A549 (cell line): ENCODE measurements around the gene FEZF1. TPM values are rescaled to one million over a fixed set of nuclear protein-coding genes. Genes with fewer than 3 reads are reported as not detected.

Source experiments
- ATAC-seq, 2 experiments: fragments of 200-7000 bp in 1 of 2; fragments of >200 bp in 1 of 2; cut with Nextera tagmentation in 1 of 2; cut with Tn5 transposase in 1 of 2; 3 replicates each; pipeline versions ENCODE4 v1.8.0 to v1.9.1; 2018 to 2020; ENCODE audit warnings: mild to moderate bottlenecking in 1 of 2, moderate library complexity in 1 of 2
- CTCF ChIA-PET: fragments of 300-600 bp; sonication (Branson Sonifier 250); formaldehyde crosslinking; extraction: SDS; loops from one replicate; lab custom pipeline; 2021; ENCODE audit warnings: antibody characterized with exemption, inconsistent platforms; lab: Yijun Ruan, JAX
- POLR2A ChIA-PET: fragments of 350-600 bp; formaldehyde crosslinking; extraction: SDS; loops from one replicate; lab custom pipeline; 2021; ENCODE audit warnings: antibody characterized with exemption, inconsistent platforms; lab: Yijun Ruan, JAX
- DNase-seq, 2 experiments: peaks; one replicate each; pipeline versions ENCODE4 v3.0.0 to v3.0.0-alpha.2; 2011 to 2016; ENCODE audit warnings: low read depth in 1 of 2, low spot score in 1 of 2
- FAIRE-seq: peaks from 2 replicates; lab custom pipeline; 2011; peaks lifted over from hg19 to GRCh38; lab: Jason Lieb, UNC
- H3K27ac ChIP-seq, 2 experiments: fragments of >200 bp; sonication (Bioruptor Twin); formaldehyde crosslinking; 3 replicates each; pipeline ENCODE4 v1.5.1; 2016 to 2017
- H3K4me1 ChIP-seq: fragments of >200 bp; sonication (Bioruptor Twin); formaldehyde crosslinking; 3 replicates; pipeline ENCODE4 v1.6.1; 2016
- H3K4me2 ChIP-seq: fragments of >200 bp; sonication (Bioruptor Twin); formaldehyde crosslinking; 3 replicates; pipeline ENCODE4 v1.6.1; 2016
- H3K4me3 ChIP-seq: fragments of >200 bp; sonication (Bioruptor Twin); formaldehyde crosslinking; 3 replicates; pipeline ENCODE4 v1.5.1; 2016
- H3K9me3 ChIP-seq: fragments of >200 bp; sonication (Bioruptor Twin); formaldehyde crosslinking; 3 replicates; pipeline ENCODE4 v1.6.1; 2016
- BCL3 ChIP-seq: fragments of >200 bp; sonication (Bioruptor Twin); formaldehyde crosslinking; IDR thresholded peaks from 3 replicates; pipeline ENCODE4 v1.6.1; 2016
- CBX8 ChIP-seq: fragments of 200-600 bp; sonication (generic); IDR thresholded peaks from 2 replicates; pipeline ENCODE4 v1.6.1; 2016
- CHD2 ChIP-seq: fragments of 150-350 bp; IDR thresholded peaks from 2 replicates; pipeline ENCODE4 v1.6.1; 2014; ENCODE audit warnings: low read length; ENCODE audit not compliant: partially characterized antibody
- EHF ChIP-seq: fragments of 250-450 bp; sonication (Bioruptor Pico); IDR thresholded peaks from 2 replicates; pipeline ENCODE4 v1.5.0; 2020; ENCODE audit warnings: mild to moderate bottlenecking
- ESRRA ChIP-seq: fragments of 150-350 bp; IDR thresholded peaks from 2 replicates; pipeline ENCODE4 v1.6.1; 2014; ENCODE audit warnings: mild to moderate bottlenecking, low read length, borderline replicate concordance
- FOSL2 ChIP-seq, 2 experiments: fragments of 450-650 bp in 1 of 2; fragments of >200 bp in 1 of 2; sonication (Bioruptor Twin) in 1 of 2; formaldehyde crosslinking; IDR thresholded peaks; 2 replicates each; pipeline versions ENCODE4 v1.5.0 to v1.6.1; 2016 to 2020; ENCODE audit warnings: mild to moderate bottlenecking in 1 of 2, moderate library complexity in 1 of 2
- FOXS1 ChIP-seq: fragments of 250-450 bp; sonication (Bioruptor Pico); IDR thresholded peaks from 2 replicates; pipeline ENCODE4 v1.5.0; 2020; ENCODE audit warnings: mild to moderate bottlenecking, moderate library complexity
- HDAC2 ChIP-seq: fragments of 200-600 bp; sonication (generic); IDR thresholded peaks from 2 replicates; pipeline ENCODE4 v1.6.1; 2016
- HOXA7 ChIP-seq: fragments of 250-450 bp; sonication (Bioruptor Pico); IDR thresholded peaks from 2 replicates; pipeline ENCODE4 v1.5.0; 2020; ENCODE audit warnings: mild to moderate bottlenecking, moderate library complexity
- HOXB13 ChIP-seq: fragments of 250-450 bp; sonication (Bioruptor Pico); IDR thresholded peaks from 2 replicates; pipeline ENCODE4 v1.5.0; 2020; ENCODE audit warnings: low read depth, mild to moderate bottlenecking, moderate library complexity
- KDM1A ChIP-seq: fragments of 200-600 bp; sonication (generic); IDR thresholded peaks from 2 replicates; pipeline ENCODE4 v1.6.1; 2016; ENCODE audit warnings: low read depth, mild to moderate bottlenecking
- MAFK ChIP-seq: fragments of 450-650 bp; IDR thresholded peaks from 2 replicates; pipeline ENCODE4 v1.6.1; 2014; ENCODE audit not compliant: partially characterized antibody
- MAZ ChIP-seq: fragments of 150-350 bp; IDR thresholded peaks from 2 replicates; pipeline ENCODE4 v1.6.1; 2014; ENCODE audit warnings: antibody characterized with exemption, low read depth, low read length, borderline replicate concordance
- MYC ChIP-seq: IDR thresholded peaks from 2 replicates; pipeline ENCODE4 v1.6.1; 2012; ENCODE audit warnings: mild to moderate bottlenecking, inconsistent platforms, low read length, improper control_type of control experiment, borderline replicate concordance
- NFE2L2 ChIP-seq: fragments of 150-350 bp; conservative IDR thresholded peaks from 2 replicates; pipeline ENCODE4 v1.6.1; 2014; ENCODE audit warnings: low read length
- NPAS2 ChIP-seq: fragments of 250-450 bp; sonication (Bioruptor Pico); IDR thresholded peaks from 2 replicates; pipeline ENCODE4 v1.8.0; 2022; ENCODE audit warnings: mild to moderate bottlenecking, moderate library complexity, borderline replicate concordance
- RFX5 ChIP-seq: fragments of 450-650 bp; IDR thresholded peaks from 2 replicates; pipeline ENCODE4 v1.7.1; 2014; ENCODE audit warnings: antibody characterized with exemption, mild to moderate bottlenecking, moderate library complexity
- TFCP2L1 ChIP-seq: fragments of 250-450 bp; sonication (Bioruptor Pico); IDR thresholded peaks from 2 replicates; pipeline ENCODE4 v1.5.0; 2021; ENCODE audit warnings: mild to moderate bottlenecking
- TP53 ChIP-seq: fragments of 250-450 bp; sonication (Bioruptor Pico); IDR thresholded peaks from 2 replicates; pipeline ENCODE4 v1.5.0; 2021; ENCODE audit warnings: mild to moderate bottlenecking, moderate library complexity
- USF2 ChIP-seq: fragments of 450-650 bp; IDR thresholded peaks from 2 replicates; pipeline ENCODE4 v1.6.1; 2014; ENCODE audit warnings: antibody characterized with exemption
- ZC3H11A ChIP-seq: fragments of 450-650 bp; IDR thresholded peaks from 2 replicates; pipeline ENCODE4 v1.6.1; 2014; ENCODE audit warnings: antibody characterized with exemption, mild to moderate bottlenecking
- ZFP36 ChIP-seq: fragments of 450-650 bp; IDR thresholded peaks from 2 replicates; pipeline ENCODE4 v1.6.1; 2014; ENCODE audit warnings: borderline replicate concordance; ENCODE audit not compliant: partially characterized antibody
- ZNF302 ChIP-seq: fragments of 250-450 bp; sonication (Bioruptor Pico); IDR thresholded peaks from 2 replicates; pipeline ENCODE4 v1.9.0; 2021; ENCODE audit warnings: inconsistent platforms, mild to moderate bottlenecking, moderate library complexity
- ZSCAN20 ChIP-seq: fragments of 250-450 bp; sonication (Bioruptor Pico); IDR thresholded peaks from 2 replicates; pipeline ENCODE4 v1.8.0; 2022; ENCODE audit warnings: mild to moderate bottlenecking, moderate library complexity
- WGBS: methylation state at CpG from one replicate; pipeline ENCODE4 v1.1.6; 2017; ENCODE audit errors: missing lambda C conversion rate; 5-methylcytosine and 5-hydroxymethylcytosine counted together
- polyA plus RNA-seq, 4 experiments: library from polyadenylated mRNA; depleted of rRNA in 3 of 4; stranded (reverse); fragments of >200 nt; fragmentation: RNase III in 1 of 4; extraction: RNeasy Plus Mini Kit Qiagen cat#74134 plus additional on column Dnase treatment in 1 of 4; gene quantifications; 2 replicates in 3 of 4; 3 replicates in 1 of 4; pipeline ENCODE4 v1.2.3, GENCODE V29; 2011 to 2017

The FEZF1 gene
- polyA plus RNA-seq, 2 of the 4 experiments (the other 2 are of a cell fraction), result not detected

GRCh38 chr7:122262246-122262645 lies 42.3 kb downstream of the FEZF1 start:
- H3K27ac ChIP-seq, result no peak overlapping the region
- FAIRE-seq, result no peak
- TF ChIP-seq HDAC2 (no peak), FOXS1 (no peak), HOXB13 (CRISPR knock-in tag) (no peak)
- H3K4me3 ChIP-seq, result no peak overlapping the region
- WGBS, result 6% methylated on average over 4 of the region's 4 CpGs
- DNase-seq, result no peak
- no peaks in the 10 kb centered on the region for H3K9me3 ChIP-seq
- H3K4me2 ChIP-seq, result no peak overlapping the region
- ChIA-PET POLR2A (no interaction called here), CTCF (no interaction called here)
- no peaks in the 10 kb centered on the region for H3K4me1 ChIP-seq
- no peak for ATAC-seq

GRCh38 chr7:122261442-122261841 lies 43.1 kb downstream of the FEZF1 start:
- no peak overlapping the region for H3K27ac ChIP-seq
- ChIA-PET CTCF (no interaction called here), POLR2A (no interaction called here)
- H3K9me3 ChIP-seq, result no peaks in the 10 kb centered on the region
- DNase-seq, result no peak
- no peaks in the 10 kb centered on the region for H3K4me1 ChIP-seq
- no peak for FAIRE-seq
- no peak for ATAC-seq
- H3K4me2 ChIP-seq, result no peak overlapping the region
- WGBS, result 7% methylated on average over 4 of the region's 4 CpGs
- no peak for TF ChIP-seq KDM1A
- no peak for TF ChIP-seq ESRRA
- no peak for TF ChIP-seq ZNF302 (CRISPR knock-in tag)
- no peak for TF ChIP-seq ZSCAN20 (CRISPR knock-in tag)
- no peak for TF ChIP-seq CHD2
- TF ChIP-seq ZFP36, result no peak
- TF ChIP-seq RFX5, result no peak
- H3K4me3 ChIP-seq, result no peak overlapping the region

- FAIRE-seq, result no peak
- H3K9me3 ChIP-seq, result no peaks in the 10 kb centered on the region
- TF ChIP-seq MAFK (no peak), EHF (CRISPR knock-in tag) (no peak), TP53 (CRISPR knock-in tag) (no peak), USF2 (no peak), HOXB13 (CRISPR knock-in tag) (no peak), ZC3H11A (no peak), FOSL2 (IDR thresholded peaks at IDR 0.05) (no peak), FOSL2 (CRISPR knock-in tag; IDR thresholded peaks at IDR 0.05) (no peak), HOXA7 (CRISPR knock-in tag) (no peak), KDM1A (no peak), CBX8 (no peak), MYC (no peak), BCL3 (no peak), NPAS2 (no peak), MAZ (no peak), TFCP2L1 (CRISPR knock-in tag) (no peak), NFE2L2 (no peak)
- DNase-seq, result no peak
- no peak overlapping the region for H3K4me3 ChIP-seq
- no peaks in the 10 kb centered on the region for H3K4me1 ChIP-seq
- ATAC-seq, result no peak
- H3K4me2 ChIP-seq, result no peak overlapping the region
- CTCF ChIA-PET, result no interaction called here
- POLR2A ChIA-PET, result no interaction called here
- H3K27ac ChIP-seq, result no peak overlapping the region
These were observed 43.5 kb downstream of the FEZF1 start for GRCh38 chr7:122261016-122261415.
